Right atrium auricular region (tissue), 2 donors: Measurements from ENCODE around the gene SLC37A3. TPM values are rescaled to one million over a fixed set of nuclear protein-coding genes. Genes with fewer than 3 reads are reported as not detected.

ENCODE experiments used
- DNase-seq: peaks from one replicate; pipeline ENCODE4 v3.0.0-alpha.2; 2019; ENCODE audit warnings: low spot score
- H3K27ac ChIP-seq, 2 donors: fragments of 200-600 bp; sonication (generic); 1 replicate in 1 of 2; 2 replicates in 1 of 2; pipeline ENCODE4 v1.5.1; 2016 to 2019
- H3K27me3 ChIP-seq, 2 donors: fragments of 200-600 bp; sonication (generic); one replicate each; pipeline versions ENCODE4 v1.5.1 to v1.6.0; 2017 to 2019
- H3K36me3 ChIP-seq: fragments of 200-600 bp; sonication (generic); one replicate; pipeline ENCODE4 v1.5.1; 2016
- H3K4me1 ChIP-seq, 2 donors: fragments of 200-600 bp; sonication (generic); one replicate each; pipeline versions ENCODE4 v1.5.1 to v1.6.0; 2017 to 2019
- H3K4me3 ChIP-seq, 2 donors: fragments of 200-600 bp; sonication (generic); 1 replicate in 1 of 2; 2 replicates in 1 of 2; pipeline ENCODE4 v1.5.1; 2017 to 2019; ENCODE audit warnings: mild to moderate bottlenecking in 1 of 2, moderate library complexity in 1 of 2
- H3K9me3 ChIP-seq, 2 donors: fragments of 200-600 bp; sonication (generic); one replicate each; pipeline ENCODE4 v1.5.1; 2019
- total RNA-seq, 2 donors: library from RNA; depleted of rRNA; stranded (reverse); fragments of >200 nt; gene quantifications; one replicate each; pipeline ENCODE4 v1.1.0, GENCODE V29; 2016
- TF ChIP-seq, protein P1 (sequence below), 2 donors: fragments of 200-600 bp; sonication (generic); IDR thresholded peaks; one replicate each; pipeline ENCODE4 v1.5.1; 2019; ENCODE audit warnings: antibody characterized with exemption in 2 of 2

Gene SLC37A3, protein sequence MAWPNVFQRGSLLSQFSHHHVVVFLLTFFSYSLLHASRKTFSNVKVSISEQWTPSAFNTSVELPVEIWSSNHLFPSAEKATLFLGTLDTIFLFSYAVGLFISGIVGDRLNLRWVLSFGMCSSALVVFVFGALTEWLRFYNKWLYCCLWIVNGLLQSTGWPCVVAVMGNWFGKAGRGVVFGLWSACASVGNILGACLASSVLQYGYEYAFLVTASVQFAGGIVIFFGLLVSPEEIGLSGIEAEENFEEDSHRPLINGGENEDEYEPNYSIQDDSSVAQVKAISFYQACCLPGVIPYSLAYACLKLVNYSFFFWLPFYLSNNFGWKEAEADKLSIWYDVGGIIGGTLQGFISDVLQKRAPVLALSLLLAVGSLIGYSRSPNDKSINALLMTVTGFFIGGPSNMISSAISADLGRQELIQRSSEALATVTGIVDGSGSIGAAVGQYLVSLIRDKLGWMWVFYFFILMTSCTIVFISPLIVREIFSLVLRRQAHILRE
- 10 to 100 TPM; 20.1 to 26.6 TPM for total RNA-seq

DNA sequence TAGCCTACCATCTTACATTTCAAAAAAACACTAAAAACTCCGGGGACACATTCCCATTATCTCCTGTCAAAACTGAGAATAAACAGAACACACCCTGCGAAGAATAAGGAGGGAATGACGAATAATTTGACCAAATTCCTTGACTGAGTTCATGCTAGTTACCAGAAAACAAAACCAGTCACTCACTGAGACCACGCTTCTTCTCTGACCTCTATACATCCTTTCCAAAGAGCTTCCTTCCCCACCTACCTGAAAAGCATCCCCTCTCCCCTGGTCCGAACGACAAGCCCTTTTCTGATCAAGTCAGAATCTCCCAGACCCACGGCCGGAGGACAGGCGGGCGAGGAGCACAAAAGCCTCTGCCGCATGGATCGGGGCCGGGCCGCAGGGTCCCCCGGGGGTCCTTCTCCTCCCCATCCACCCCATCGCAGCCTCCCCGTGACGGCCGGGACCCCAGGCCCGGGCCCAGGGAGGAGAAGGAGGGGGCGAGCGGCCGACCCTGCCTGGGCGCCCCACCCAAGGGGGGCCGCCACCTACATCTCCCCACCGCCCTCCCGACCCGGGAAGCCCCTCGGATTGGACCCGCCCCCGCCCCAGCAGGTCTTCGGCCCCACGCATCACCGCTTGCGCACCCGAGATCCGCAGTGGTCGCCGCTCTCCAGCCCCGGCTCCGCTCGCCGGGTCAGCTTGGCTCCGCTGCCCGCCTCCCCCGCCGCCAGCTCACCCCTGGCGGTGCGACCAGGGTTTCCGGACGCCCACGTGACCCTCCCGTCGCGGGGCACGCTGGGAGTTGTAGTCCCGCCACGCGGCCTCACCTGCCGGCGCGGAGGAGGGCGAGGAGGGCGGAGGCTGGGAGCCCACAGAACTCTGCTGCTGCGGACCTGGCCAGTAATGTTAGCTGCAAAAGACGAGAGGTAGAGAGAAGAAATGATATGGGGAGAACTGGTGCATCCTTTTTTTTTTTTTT is at the start of gene SLC37A3:
Gene SLC37A3, minus strand, starts transcription at position 747 of the 967 bp plus-strand sequence. CDS start 16,004 bp downstream, outside the sequence.
- H3K36me3 ChIP-seq: no peaks in the 10 kb centered on the region
- H3K9me3 ChIP-seq: no peaks in the 10 kb centered on the region
- peaks cover 0 to 13% of the 10 kb centered on the region in 2 donors for H3K4me1 ChIP-seq
- H3K4me3 ChIP-seq: peak within 1 kb of the TSS; percentile 92 to 98
- peak within 1 kb of the TSS; percentile 91 to 92 for H3K27ac ChIP-seq
- peak; percentile 78 for DNase-seq
- TF ChIP-seq, protein P1, sequence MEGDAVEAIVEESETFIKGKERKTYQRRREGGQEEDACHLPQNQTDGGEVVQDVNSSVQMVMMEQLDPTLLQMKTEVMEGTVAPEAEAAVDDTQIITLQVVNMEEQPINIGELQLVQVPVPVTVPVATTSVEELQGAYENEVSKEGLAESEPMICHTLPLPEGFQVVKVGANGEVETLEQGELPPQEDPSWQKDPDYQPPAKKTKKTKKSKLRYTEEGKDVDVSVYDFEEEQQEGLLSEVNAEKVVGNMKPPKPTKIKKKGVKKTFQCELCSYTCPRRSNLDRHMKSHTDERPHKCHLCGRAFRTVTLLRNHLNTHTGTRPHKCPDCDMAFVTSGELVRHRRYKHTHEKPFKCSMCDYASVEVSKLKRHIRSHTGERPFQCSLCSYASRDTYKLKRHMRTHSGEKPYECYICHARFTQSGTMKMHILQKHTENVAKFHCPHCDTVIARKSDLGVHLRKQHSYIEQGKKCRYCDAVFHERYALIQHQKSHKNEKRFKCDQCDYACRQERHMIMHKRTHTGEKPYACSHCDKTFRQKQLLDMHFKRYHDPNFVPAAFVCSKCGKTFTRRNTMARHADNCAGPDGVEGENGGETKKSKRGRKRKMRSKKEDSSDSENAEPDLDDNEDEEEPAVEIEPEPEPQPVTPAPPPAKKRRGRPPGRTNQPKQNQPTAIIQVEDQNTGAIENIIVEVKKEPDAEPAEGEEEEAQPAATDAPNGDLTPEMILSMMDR (IDR thresholded peaks at IDR 0.05): peak in 1 of 2 donors; percentile 22
- no peaks in the 10 kb centered on the region for H3K27me3 ChIP-seq

DNA sequence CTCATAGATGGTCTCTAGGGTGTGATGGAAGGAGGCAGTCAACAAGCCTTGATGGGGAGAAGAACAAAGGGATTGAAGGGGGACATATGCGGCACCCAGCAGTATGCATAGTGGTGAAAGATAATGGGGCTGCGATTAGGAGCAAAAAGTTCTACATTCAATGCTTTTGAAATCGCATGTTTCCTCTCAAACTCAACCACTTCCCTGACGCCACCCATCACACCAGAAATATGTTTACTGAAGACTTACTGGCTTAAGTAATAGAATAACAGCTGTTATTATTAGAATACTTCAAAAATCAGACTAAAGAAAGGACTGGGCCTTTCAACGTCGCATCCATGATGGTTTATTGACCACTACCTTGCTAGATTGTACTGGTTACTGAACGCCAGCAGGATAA is 49.5 kb upstream of the SLC37A3 start:
- H3K27me3 ChIP-seq: no peaks in the 10 kb centered on the region
- DNase-seq: no peak
- H3K4me3 ChIP-seq: no peak overlapping the region
- H3K36me3 ChIP-seq: no peaks in the 10 kb centered on the region
- H3K9me3 ChIP-seq: no peaks in the 10 kb centered on the region
- TF ChIP-seq, protein P1 (IDR thresholded peaks at IDR 0.05): no peak
- H3K4me1 ChIP-seq: no peaks in the 10 kb centered on the region
- no peak overlapping the region for H3K27ac ChIP-seq

DNA sequence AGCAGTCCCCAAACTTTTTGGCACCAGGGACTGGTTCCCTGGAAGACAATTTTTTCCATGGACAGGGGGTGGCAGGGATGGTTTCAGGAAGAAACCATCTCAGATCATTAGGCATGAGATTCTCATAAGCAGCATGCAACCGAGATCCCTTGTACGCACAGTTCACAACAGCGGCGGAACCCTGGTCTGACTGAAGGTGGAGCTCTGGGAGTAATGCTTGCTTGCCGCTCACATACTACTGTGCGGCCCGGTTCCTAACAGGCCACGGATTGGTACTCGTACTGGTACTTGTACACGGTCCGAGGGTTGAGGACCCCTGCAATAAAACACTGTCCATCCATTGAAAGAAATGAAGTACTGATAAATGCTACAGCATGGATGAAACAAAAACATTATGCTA is 48.1 kb upstream of the SLC37A3 start:
- Histone ChIP-seq H3K9me3 (no peaks in the 10 kb centered on the region), H3K4me1 (no peaks in the 10 kb centered on the region), H3K27me3 (no peaks in the 10 kb centered on the region), H3K4me3 (no peak overlapping the region), H3K27ac (no peak overlapping the region), H3K36me3 (no peaks in the 10 kb centered on the region)
- no peak for DNase-seq
- TF ChIP-seq, protein P1 (IDR thresholded peaks at IDR 0.05): no peak

DNA sequence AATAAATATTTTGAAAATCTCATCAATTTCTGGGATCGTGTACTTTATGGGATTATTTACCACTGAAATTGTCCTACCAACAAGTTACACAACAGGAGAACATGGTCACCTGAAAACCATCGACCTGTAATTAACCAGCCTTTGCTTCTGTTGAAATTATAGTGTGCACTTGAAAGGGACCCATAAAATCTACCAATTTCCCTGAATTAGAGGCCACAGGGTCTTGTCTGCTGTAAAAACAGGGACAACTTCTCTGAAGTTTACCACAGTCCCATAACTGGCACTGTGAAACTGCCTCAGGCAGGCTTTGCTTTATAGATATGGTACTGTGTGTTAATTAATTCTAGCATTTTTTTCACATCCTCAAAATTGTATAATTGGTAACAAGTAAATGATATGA is 43.2 kb upstream of the SLC37A3 start:
- TF ChIP-seq, protein P1 (IDR thresholded peaks at IDR 0.05): no peak
- no peak overlapping the region for H3K27ac ChIP-seq
- DNase-seq: no peak
- no peaks in the 10 kb centered on the region for H3K4me1 ChIP-seq
- no peaks in the 10 kb centered on the region for H3K36me3 ChIP-seq
- H3K4me3 ChIP-seq: no peak overlapping the region
- no peaks in the 10 kb centered on the region for H3K9me3 ChIP-seq
- H3K27me3 ChIP-seq: no peaks in the 10 kb centered on the region

DNA sequence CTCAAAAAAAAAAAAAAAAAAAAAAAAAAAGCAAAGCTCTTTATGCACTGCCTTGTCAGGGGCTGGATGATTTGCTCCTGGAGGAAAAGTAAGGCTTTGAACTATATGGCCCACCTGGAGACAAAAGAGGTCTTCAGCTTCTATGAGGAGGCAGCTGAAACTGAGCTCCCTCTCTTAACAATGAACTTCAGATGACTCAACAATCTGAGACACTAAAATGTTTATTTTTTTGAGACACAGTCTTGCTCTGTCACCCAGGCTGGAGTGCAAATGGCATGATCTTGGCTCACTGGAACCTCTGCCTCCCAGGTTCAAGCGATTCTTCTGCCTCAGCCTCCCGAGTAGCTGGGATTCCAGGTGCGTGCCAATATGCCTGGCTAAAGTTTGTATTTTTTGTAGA is 42.3 kb upstream of the SLC37A3 start:
- Histone ChIP-seq H3K4me1 (no peaks in the 10 kb centered on the region), H3K36me3 (no peaks in the 10 kb centered on the region), H3K4me3 (no peak overlapping the region), H3K27me3 (no peaks in the 10 kb centered on the region), H3K9me3 (no peaks in the 10 kb centered on the region), H3K27ac (no peak overlapping the region)
- no peak for DNase-seq
- TF ChIP-seq, protein P1 (IDR thresholded peaks at IDR 0.05): no peak
